ENCODE measurements around the gene CDH16.
"Not testable (repeated sequence)": the region's sequence is repeated elsewhere in the genome, so short reads cannot be mapped to it uniquely, and the experiment has no call there.

CDH16 gene

DNA sequence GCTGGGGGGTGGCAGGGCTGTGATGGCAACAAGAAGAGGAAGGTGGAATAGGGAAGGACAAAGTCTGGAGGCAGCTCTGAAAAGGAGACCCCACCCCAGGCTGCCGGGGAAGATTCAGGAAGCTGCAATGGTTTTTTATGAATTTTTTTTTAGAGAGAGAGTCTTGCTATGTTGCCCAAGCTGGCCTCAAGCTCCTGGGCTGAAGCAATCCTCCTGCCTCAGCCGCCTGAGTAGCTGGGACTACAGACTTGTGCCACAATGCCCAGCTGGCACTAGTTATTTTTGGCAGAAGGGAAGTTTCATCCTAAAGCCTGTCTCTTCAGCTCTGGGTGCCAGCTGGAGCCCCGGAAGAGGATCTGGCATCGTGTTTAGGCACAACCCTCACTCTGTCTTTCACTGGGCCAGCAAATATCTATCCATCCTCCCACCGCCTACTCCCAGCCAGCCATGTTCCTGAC lies 41.0 kb upstream of the CDH16 start:
- Histone ChIP-seq H3K9me3 (ENCODE audit: severe bottlenecking) (no peaks in the 10 kb centered on the region), H3K27me3 (ENCODE audit: insufficient read depth, low read depth, severe bottlenecking) (no peaks in the 10 kb centered on the region), H3K4me3 (ENCODE audit: low read depth, low read length) (no peak overlapping the region), H3K27ac (no peak overlapping the region), H3K36me3 (no peaks in the 10 kb centered on the region)
- TF ChIP-seq, protein P1, sequence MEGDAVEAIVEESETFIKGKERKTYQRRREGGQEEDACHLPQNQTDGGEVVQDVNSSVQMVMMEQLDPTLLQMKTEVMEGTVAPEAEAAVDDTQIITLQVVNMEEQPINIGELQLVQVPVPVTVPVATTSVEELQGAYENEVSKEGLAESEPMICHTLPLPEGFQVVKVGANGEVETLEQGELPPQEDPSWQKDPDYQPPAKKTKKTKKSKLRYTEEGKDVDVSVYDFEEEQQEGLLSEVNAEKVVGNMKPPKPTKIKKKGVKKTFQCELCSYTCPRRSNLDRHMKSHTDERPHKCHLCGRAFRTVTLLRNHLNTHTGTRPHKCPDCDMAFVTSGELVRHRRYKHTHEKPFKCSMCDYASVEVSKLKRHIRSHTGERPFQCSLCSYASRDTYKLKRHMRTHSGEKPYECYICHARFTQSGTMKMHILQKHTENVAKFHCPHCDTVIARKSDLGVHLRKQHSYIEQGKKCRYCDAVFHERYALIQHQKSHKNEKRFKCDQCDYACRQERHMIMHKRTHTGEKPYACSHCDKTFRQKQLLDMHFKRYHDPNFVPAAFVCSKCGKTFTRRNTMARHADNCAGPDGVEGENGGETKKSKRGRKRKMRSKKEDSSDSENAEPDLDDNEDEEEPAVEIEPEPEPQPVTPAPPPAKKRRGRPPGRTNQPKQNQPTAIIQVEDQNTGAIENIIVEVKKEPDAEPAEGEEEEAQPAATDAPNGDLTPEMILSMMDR (IDR thresholded peaks at IDR 0.05; ENCODE audit: low read depth, low read length): no peak
- DNase-seq: no peak

DNA sequence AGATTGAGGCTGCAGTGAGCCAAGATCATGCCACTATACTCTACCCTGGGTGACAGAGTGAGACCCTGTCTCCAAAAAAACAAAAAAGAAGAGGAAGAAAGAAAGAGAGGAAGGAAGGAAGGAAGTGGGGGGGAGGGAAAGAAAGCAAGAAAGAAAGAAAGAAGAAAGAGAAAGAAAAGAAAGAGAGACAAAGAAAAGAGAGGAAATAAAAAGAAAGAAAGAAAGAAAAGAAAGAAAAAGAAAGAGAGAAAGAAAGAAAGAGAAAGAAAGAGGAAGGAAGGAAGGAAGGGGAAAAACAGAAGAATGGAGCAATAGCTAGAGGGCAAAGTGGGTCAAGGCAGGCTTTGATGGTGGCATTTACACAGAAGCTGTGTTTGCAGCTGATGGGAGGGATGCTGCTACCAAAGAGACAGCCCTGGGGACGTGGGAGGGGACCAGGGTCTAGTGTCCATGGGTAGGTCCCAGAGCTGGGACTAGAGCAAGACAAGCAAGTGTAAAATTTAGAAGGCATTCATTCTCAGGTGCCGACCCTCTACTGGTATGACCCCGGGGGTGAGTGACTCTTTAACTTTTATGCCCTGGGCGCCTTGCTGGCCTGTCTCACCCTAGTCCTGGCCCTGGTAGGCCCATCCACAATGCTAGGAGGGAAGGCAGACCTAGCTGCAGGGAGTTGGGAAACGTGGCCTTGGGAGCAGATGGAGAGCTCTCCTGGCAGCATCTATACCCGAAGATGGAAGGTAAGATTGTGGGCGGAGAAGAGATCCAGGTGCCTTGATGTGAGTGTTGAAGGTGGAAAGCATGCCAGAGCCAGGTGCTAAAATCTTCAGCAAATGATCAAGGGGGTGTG lies 40.4 kb upstream of the CDH16 start:
- no peak for DNase-seq
- TF ChIP-seq, protein P1 (IDR thresholded peaks at IDR 0.05; ENCODE audit: low read depth, low read length): no peak
- H3K27ac ChIP-seq: no peak overlapping the region
- no peaks in the 10 kb centered on the region for H3K36me3 ChIP-seq
- H3K27me3 ChIP-seq (ENCODE audit: insufficient read depth, low read depth, severe bottlenecking): no peaks in the 10 kb centered on the region
- H3K9me3 ChIP-seq (ENCODE audit: severe bottlenecking): no peaks in the 10 kb centered on the region
- H3K4me3 ChIP-seq (ENCODE audit: low read depth, low read length): no peak overlapping the region

DNA sequence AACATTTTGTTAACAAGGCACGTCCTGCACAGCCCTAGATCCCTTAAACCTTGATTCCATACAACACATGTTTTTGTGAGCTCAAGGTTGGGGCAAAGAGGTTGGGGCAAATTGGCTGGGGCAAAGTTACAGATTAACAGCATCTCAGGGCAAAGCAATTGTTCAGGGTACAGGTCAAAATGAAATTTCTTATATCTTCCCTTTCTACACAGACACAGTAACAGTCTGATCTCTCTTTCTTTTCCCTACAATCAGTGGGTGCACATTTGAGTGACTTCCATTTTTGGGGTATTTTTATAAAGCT lies 37.4 kb upstream of the CDH16 start:
- not testable (repeated sequence) for H3K4me3 ChIP-seq (ENCODE audit: low read depth, low read length); H3K9me3 ChIP-seq (ENCODE audit: severe bottlenecking); H3K36me3 ChIP-seq; DNase-seq; H3K27ac ChIP-seq; H3K27me3 ChIP-seq (ENCODE audit: insufficient read depth, low read depth, severe bottlenecking)

DNA sequence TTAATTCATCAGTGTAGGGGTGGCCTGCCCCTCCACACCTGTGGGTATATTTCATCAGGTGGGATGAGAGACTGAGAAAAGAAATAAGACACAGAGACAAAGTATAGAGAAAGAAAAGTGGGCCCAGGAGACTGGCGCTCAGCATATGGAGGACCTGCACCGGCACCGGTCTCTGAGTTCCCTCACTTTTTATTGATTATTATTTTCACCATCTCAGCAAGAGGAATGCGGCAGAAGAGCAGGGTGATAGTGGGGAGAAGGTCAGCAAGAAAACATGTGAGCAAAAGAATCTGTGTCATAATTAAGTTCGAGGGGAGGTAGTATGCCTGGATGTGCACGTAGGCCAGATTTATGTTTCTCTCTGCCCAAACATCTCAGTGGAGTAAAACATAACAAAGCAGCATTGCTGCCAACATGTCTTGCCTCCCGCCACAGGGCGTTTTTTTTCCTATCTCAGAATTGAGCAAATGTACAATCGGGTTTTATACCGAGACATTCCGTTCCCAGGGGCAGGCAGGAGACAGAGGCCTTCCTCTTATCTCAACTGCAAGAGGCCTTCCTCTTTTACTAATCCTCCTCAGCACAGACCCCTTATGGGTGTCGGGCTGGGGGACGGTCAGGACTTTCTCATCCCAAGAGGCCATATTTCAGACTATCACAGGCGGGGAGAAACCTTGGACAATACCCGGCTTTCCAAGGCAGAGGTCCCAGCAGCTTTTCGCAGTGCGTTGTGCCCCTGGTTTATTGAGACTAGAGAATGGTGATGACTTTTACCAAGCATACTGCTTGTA lies 36.9 kb upstream of the CDH16 start:
- H3K9me3 ChIP-seq (ENCODE audit: severe bottlenecking); H3K27ac ChIP-seq: not testable (repeated sequence)

DNA sequence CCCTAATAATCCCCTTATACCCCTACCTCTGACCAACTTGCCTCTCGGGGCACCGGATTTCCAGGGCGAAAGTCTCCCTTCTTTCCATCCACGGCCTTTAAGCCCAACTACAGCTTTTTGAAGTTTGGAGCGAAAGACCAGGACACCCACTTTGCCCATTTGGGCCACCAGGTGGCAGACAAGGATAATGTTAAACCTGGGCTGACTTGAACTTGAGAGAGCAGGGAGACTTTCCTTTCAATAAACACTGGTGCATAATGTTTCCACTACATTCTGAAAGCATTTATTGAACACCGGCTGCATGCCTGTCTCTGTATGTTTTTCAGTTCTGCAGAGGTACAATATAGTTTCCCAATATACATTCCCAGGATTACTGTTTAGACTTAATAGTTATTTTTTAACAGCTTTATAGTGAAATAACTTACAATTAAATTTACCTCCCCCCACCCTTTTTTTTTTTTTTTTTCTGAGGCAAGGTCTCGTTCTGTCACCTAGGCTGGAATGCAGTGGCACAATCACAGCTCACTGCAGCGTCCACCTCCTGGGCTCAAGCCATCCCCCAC lies 35.5 kb upstream of the CDH16 start:
- no peak overlapping the region for H3K4me3 ChIP-seq (ENCODE audit: low read depth, low read length)
- DNase-seq: peak; percentile 81
- H3K27me3 ChIP-seq (ENCODE audit: insufficient read depth, low read depth, severe bottlenecking): no peaks in the 10 kb centered on the region
- TF ChIP-seq, protein P1 (IDR thresholded peaks at IDR 0.05; ENCODE audit: low read depth, low read length): peak; percentile 72
- peak overlapping the region; percentile 74 for H3K27ac ChIP-seq
- H3K9me3 ChIP-seq (ENCODE audit: severe bottlenecking): peaks cover 7% of the 10 kb centered on the region
- no peaks in the 10 kb centered on the region for H3K36me3 ChIP-seq

More for the DNA sequence above, 36.9 kb upstream of the CDH16 start:
- DNase-seq; H3K27me3 ChIP-seq (ENCODE audit: insufficient read depth, low read depth, severe bottlenecking); H3K36me3 ChIP-seq; H3K4me3 ChIP-seq (ENCODE audit: low read depth, low read length): not testable (repeated sequence)

DNA sequence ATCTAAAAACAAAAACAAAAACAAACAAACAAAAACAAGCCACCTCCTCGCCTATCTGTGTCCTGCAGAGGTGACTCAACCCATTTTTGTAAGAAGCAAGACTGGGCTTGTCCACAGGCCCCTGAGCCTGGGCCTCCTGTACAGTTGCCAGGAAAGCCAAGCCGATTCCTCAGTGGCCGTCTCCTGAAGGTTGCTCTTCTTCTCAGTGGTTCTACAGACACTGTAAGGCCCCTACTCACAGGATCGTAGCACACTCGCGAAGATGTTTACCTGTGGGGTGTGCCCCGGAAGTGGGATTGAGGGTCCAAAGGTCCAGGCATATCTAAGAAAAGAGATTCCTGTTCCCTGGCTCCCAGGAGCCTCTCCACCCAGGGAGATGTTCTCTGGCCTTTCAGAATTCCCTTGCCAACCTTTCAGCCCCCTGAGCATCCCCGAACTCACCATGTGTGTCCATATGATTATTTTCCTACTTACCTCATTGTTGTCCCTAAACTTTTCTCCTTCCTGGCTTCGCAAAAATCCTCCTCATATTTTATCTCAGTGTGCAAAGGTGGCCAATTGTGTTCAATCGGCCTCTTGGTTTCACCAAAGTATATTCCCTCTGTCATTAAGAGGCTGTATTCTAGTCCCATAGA lies 34.9 kb upstream of the CDH16 start:
- Histone ChIP-seq H3K4me3 (ENCODE audit: low read depth, low read length) (no peak overlapping the region), H3K36me3 (no peaks in the 10 kb centered on the region), H3K27ac (peak overlapping the region; percentile 74), H3K9me3 (ENCODE audit: severe bottlenecking) (peaks cover 7% of the 10 kb centered on the region), H3K27me3 (ENCODE audit: insufficient read depth, low read depth, severe bottlenecking) (no peaks in the 10 kb centered on the region)
- TF ChIP-seq, protein P1 (IDR thresholded peaks at IDR 0.05; ENCODE audit: low read depth, low read length): no peak
- no peak for DNase-seq

All from WERI-Rb-1 (cell line).